ENCODE data around the gene MUC12.
"Not testable (repeated sequence)": the region's sequence is repeated elsewhere in the genome, so short reads cannot be mapped to it uniquely, and the experiment has no call there.

DNA sequence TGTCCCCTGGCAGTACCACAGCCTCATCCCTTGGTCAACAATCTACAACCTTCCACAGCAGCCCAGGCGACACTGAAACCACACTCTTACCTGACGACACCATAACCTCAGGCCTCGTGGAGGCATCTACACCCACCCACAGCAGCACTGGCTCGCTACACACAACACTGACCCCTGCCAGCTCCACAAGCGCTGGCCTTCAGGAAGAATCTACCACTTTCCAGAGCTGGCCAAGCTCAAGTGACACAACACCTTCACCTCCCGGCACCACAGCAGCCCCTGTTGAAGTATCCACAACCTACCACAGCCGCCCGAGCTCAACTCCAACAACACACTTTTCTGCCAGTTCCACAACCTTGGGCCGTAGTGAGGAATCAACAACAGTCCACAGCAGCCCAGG, 30.0 kb downstream of the MUC12 start:
- TF ChIP-seq, protein P1, sequence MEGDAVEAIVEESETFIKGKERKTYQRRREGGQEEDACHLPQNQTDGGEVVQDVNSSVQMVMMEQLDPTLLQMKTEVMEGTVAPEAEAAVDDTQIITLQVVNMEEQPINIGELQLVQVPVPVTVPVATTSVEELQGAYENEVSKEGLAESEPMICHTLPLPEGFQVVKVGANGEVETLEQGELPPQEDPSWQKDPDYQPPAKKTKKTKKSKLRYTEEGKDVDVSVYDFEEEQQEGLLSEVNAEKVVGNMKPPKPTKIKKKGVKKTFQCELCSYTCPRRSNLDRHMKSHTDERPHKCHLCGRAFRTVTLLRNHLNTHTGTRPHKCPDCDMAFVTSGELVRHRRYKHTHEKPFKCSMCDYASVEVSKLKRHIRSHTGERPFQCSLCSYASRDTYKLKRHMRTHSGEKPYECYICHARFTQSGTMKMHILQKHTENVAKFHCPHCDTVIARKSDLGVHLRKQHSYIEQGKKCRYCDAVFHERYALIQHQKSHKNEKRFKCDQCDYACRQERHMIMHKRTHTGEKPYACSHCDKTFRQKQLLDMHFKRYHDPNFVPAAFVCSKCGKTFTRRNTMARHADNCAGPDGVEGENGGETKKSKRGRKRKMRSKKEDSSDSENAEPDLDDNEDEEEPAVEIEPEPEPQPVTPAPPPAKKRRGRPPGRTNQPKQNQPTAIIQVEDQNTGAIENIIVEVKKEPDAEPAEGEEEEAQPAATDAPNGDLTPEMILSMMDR (conservative IDR thresholded peaks at IDR 0.05) = not testable (repeated sequence)
- TF ChIP-seq ZFX (IDR thresholded peaks at IDR 0.05) = not testable (repeated sequence)
